Left lung (tissue), 10 donors: ENCODE results near the gene ARFRP1. TPM values are rescaled to one million over a fixed set of nuclear protein-coding genes. Genes with fewer than 3 reads are reported as not detected.

Source experiments
- ATAC-seq: fragments of 200-7000 bp; cut with Tn5 transposase; one replicate; pipeline ENCODE4 v1.9.1; 2020; ENCODE audit warnings: moderate library complexity
- DNase-seq, 4 donors: peaks; one replicate each; pipeline ENCODE4 v3.0.0-alpha.2; 2013 to 2020
- H3K27ac ChIP-seq, 2 donors: fragments of 200-600 bp; sonication (generic) in 1 of 2; one replicate each; pipeline versions ENCODE4 v1.5.0 to v1.8.0; 2020 to 2021
- H3K27me3 ChIP-seq, 2 donors: fragments of 200-600 bp; sonication (generic) in 1 of 2; one replicate each; pipeline versions ENCODE4 v1.5.0 to v1.8.0; 2020 to 2021
- H3K36me3 ChIP-seq, 2 donors: fragments of 200-600 bp; sonication (generic) in 1 of 2; one replicate each; pipeline versions ENCODE4 v1.5.0 to v1.8.0; 2020 to 2021
- H3K4me1 ChIP-seq, 2 donors: fragments of 200-600 bp; one replicate each; pipeline ENCODE4 v1.8.0; 2021
- H3K4me3 ChIP-seq, 2 donors: fragments of 200-600 bp; sonication (generic) in 1 of 2; one replicate each; pipeline versions ENCODE4 v1.5.0 to v1.8.0; 2020 to 2021; ENCODE audit warnings: mild to moderate bottlenecking in 1 of 2
- H3K9me3 ChIP-seq, 2 donors: fragments of 200-600 bp; sonication (generic) in 1 of 2; one replicate each; pipeline versions ENCODE4 v1.5.0 to v1.8.0; 2020 to 2021
- intact Hi-C, 2 donors: fragments of 100-400 bp; cut with DNase I; formaldehyde crosslinking; loops; one replicate each; pipeline versions ENCODE4 v1.11.2 to v1.14.2; 2022
- polyA plus RNA-seq, 6 donors: library from polyadenylated mRNA; unstranded; fragments of 120-200 nt; gene quantifications; one replicate each; pipeline ENCODE4 v1.2.1, GENCODE V29; 2013; ENCODE audit not compliant: insufficient read length in 6 of 6
- total RNA-seq, 2 donors: library from RNA; stranded (reverse); fragmentation: NEBNext Ultra II Directional; extraction: Animal tissue kit (Norgen Biotek cat#: 25700); gene quantifications; one replicate each; pipeline ENCODE4 v1.2.1, GENCODE V29; 2021
- TF ChIP-seq, protein P1 (sequence below), 2 donors: fragments of 200-600 bp; sonication (generic) in 1 of 2; IDR thresholded peaks; one replicate each; pipeline versions ENCODE4 v1.5.0 to v1.8.0; 2021; ENCODE audit warnings: antibody characterized with exemption in 2 of 2
- donor health status: DM: no; HTN: yes; CAD: no.
- donor health status: DM: no; HTN: no; CAD: no.

Gene ARFRP1
- total and polyA plus RNA-seq, 8 donors: 29.1 to 46.9 (median 32.8) TPM

DNA sequence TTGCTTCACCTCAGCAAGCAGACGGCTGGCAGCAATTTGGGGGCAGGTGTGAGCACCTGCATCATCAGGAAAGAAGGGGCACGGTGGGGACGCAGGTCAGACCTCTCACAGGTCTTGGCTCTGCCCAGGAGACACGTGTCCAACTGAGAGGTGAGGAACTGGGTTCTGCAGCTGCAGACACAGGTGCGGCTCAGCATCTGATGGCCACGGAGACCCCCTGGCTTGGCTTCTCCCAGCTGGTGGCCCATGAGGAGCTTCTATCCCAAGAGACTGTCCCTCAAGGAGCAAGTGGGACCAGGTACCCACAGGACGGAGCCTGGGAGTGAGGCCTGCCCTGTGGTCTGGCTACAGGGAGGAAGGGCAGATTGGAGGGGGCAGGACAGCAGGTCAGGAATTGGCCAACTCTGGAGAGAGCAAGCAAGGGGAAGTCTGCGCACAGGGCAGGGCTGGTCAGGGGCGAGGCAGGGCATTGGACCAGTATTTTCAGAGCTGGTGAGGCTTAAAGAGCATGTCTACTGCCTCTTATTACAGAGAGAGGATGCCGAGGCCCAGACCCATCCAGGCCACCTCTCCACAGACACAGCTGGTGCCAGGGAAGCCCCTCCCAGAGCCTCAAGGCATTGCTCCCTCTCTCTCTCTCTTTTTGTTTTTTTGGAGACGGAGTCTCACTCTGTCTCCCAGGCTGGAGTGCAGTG is 58.7 kb downstream of the ARFRP1 start:
- TF ChIP-seq, protein P1, sequence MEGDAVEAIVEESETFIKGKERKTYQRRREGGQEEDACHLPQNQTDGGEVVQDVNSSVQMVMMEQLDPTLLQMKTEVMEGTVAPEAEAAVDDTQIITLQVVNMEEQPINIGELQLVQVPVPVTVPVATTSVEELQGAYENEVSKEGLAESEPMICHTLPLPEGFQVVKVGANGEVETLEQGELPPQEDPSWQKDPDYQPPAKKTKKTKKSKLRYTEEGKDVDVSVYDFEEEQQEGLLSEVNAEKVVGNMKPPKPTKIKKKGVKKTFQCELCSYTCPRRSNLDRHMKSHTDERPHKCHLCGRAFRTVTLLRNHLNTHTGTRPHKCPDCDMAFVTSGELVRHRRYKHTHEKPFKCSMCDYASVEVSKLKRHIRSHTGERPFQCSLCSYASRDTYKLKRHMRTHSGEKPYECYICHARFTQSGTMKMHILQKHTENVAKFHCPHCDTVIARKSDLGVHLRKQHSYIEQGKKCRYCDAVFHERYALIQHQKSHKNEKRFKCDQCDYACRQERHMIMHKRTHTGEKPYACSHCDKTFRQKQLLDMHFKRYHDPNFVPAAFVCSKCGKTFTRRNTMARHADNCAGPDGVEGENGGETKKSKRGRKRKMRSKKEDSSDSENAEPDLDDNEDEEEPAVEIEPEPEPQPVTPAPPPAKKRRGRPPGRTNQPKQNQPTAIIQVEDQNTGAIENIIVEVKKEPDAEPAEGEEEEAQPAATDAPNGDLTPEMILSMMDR (IDR thresholded peaks at IDR 0.05): no peak
- no peaks in the 10 kb centered on the region for H3K36me3 ChIP-seq
- no peak for DNase-seq
- intact Hi-C loops: no loop called here
- peaks cover 17 to 30% of the 10 kb centered on the region in 2 donors for H3K27me3 ChIP-seq
- H3K4me1 ChIP-seq: peaks cover 6 to 26% of the 10 kb centered on the region in 2 donors
- H3K9me3 ChIP-seq: no peaks in the 10 kb centered on the region
- H3K27ac ChIP-seq: no peak overlapping the region
- no peak overlapping the region for H3K4me3 ChIP-seq
- no peak for ATAC-seq

Other genes starting within 250 kb of the ARFRP1 start
- not detected for gene KCNQ2, start 235.3 kb downstream of the ARFRP1 start, total RNA-seq
- gene KCNQ2, start 235.3 kb downstream of the ARFRP1 start, polyA plus RNA-seq: 10 to 100 TPM in 4 of 6 donors, 1 to 10 TPM in 2; 8.4 to 19.1 (median 14.1) TPM
- under 1 TPM; 0.47 to 0.50 TPM for gene EEF1A2, start 208.9 kb downstream of the ARFRP1 start, total RNA-seq
- under 1 TPM; 0.27 to 0.62 (median 0.31) TPM for gene EEF1A2, start 208.9 kb downstream of the ARFRP1 start, polyA plus RNA-seq
- 100 to 1,000 TPM; 233 to 662 TPM for gene PPDPF, start 187.2 kb downstream of the ARFRP1 start, total RNA-seq
- 100 to 1,000 TPM; 155 to 417 (median 277) TPM for gene PPDPF, start 187.2 kb downstream of the ARFRP1 start, polyA plus RNA-seq
- 1 to 10 TPM; 4.5 to 7.3 TPM for gene PTK6, start 170.6 kb downstream of the ARFRP1 start, total RNA-seq
- gene PTK6, start 170.6 kb downstream of the ARFRP1 start, polyA plus RNA-seq: under 1 TPM; 0.53 to 0.75 (median 0.72) TPM
- gene SRMS, start 160.2 kb downstream of the ARFRP1 start, total RNA-seq: not detected
- gene SRMS, start 160.2 kb downstream of the ARFRP1 start, polyA plus RNA-seq: under 1 TPM in 5 of 6 donors, not detected in 1; 0.08 to 0.27 (median 0.18) TPM
- gene FNDC11, start 153.8 kb downstream of the ARFRP1 start, total RNA-seq: under 1 TPM; 0.23 to 0.60 TPM
- gene FNDC11, start 153.8 kb downstream of the ARFRP1 start, polyA plus RNA-seq: under 1 TPM; 0.52 to 0.84 (median 0.71) TPM
- 10 to 100 TPM; 45.8 to 53.3 TPM for gene HELZ2, start 133.7 kb downstream of the ARFRP1 start, total RNA-seq
- 10 to 100 TPM; 14.0 to 24.5 (median 18.7) TPM for gene HELZ2, start 133.7 kb downstream of the ARFRP1 start, polyA plus RNA-seq
- 1 to 10 TPM; 8.1 to 9.8 TPM for gene GMEB2, start 80.9 kb downstream of the ARFRP1 start, total RNA-seq
- 10 to 100 TPM in 4 of 6 donors, 1 to 10 TPM in 2; 8.2 to 12.4 (median 10.7) TPM for gene GMEB2, start 80.9 kb downstream of the ARFRP1 start, polyA plus RNA-seq
- gene STMN3, start 54.6 kb downstream of the ARFRP1 start, total RNA-seq: 10 to 100 TPM; 12.6 to 13.1 TPM
- gene STMN3, start 54.6 kb downstream of the ARFRP1 start, polyA plus RNA-seq: 10 to 100 TPM; 29.1 to 47.0 (median 37.0) TPM
- 10 to 100 TPM; 22.3 to 38.8 TPM for gene RTEL1, start 49.7 kb downstream of the ARFRP1 start, total RNA-seq
- 10 to 100 TPM; 19.6 to 28.7 (median 21.6) TPM for gene RTEL1, start 49.7 kb downstream of the ARFRP1 start, polyA plus RNA-seq
- gene TNFRSF6B, start 11.3 kb downstream of the ARFRP1 start, total RNA-seq: 10 to 100 TPM in 1 of 2 donors, 1 to 10 TPM in 1; 3.6 to 17.6 TPM
- gene TNFRSF6B, start 11.3 kb downstream of the ARFRP1 start, polyA plus RNA-seq: 1 to 10 TPM; 1.6 to 3.5 (median 2.2) TPM
- 10 to 100 TPM; 26.2 to 28.8 TPM for gene ZGPAT, start 63 bp upstream of the ARFRP1 start, total RNA-seq
- 10 to 100 TPM; 13.7 to 22.7 (median 18.1) TPM for gene ZGPAT, start 63 bp upstream of the ARFRP1 start, polyA plus RNA-seq
- 1 to 10 TPM; 7.1 to 7.2 TPM for gene LIME1, start 28.7 kb upstream of the ARFRP1 start, total RNA-seq
- gene LIME1, start 28.7 kb upstream of the ARFRP1 start, polyA plus RNA-seq: 10 to 100 TPM in 1 of 6 donors, 1 to 10 TPM in 5; 3.0 to 10.8 (median 5.4) TPM
- gene SLC2A4RG, start 31.8 kb upstream of the ARFRP1 start, total RNA-seq: 10 to 100 TPM; 61.1 to 66.8 TPM
- gene SLC2A4RG, start 31.8 kb upstream of the ARFRP1 start, polyA plus RNA-seq: 100 to 1,000 TPM in 4 of 6 donors, 10 to 100 TPM in 2; 70.5 to 166 (median 105) TPM
- 10 to 100 TPM in 1 of 2 donors, 1 to 10 TPM in 1; 9.2 to 11.3 TPM for gene ZBTB46, start 123.3 kb upstream of the ARFRP1 start, total RNA-seq
- 10 to 100 TPM in 4 of 6 donors, 1 to 10 TPM in 2; 9.4 to 16.3 (median 12.4) TPM for gene ZBTB46, start 123.3 kb upstream of the ARFRP1 start, polyA plus RNA-seq
- gene ABHD16B, start 153.5 kb upstream of the ARFRP1 start, total RNA-seq: under 1 TPM in 1 of 2 donors, not detected in 1; 0.18 TPM
- gene ABHD16B, start 153.5 kb upstream of the ARFRP1 start, polyA plus RNA-seq: not detected
- 100 to 1,000 TPM; 105 to 116 TPM for gene TPD52L2, start 157.3 kb upstream of the ARFRP1 start, total RNA-seq
- 10 to 100 TPM; 82.6 to 95.5 (median 85.9) TPM for gene TPD52L2, start 157.3 kb upstream of the ARFRP1 start, polyA plus RNA-seq
- gene DNAJC5, start 187.2 kb upstream of the ARFRP1 start, total RNA-seq: 10 to 100 TPM; 39.9 to 59.5 TPM
- gene DNAJC5, start 187.2 kb upstream of the ARFRP1 start, polyA plus RNA-seq: 10 to 100 TPM; 17.5 to 30.5 (median 24.3) TPM
- gene UCKL1, start 248.4 kb upstream of the ARFRP1 start, total RNA-seq: 10 to 100 TPM; 26.7 to 31.6 TPM
- 10 to 100 TPM; 47.1 to 68.8 (median 60.0) TPM for gene UCKL1, start 248.4 kb upstream of the ARFRP1 start, polyA plus RNA-seq